Measurements from ENCODE around the gene CCDC142.

CCDC142 gene

GRCh38 chr2:74524955-74525716 is 42.3 kb upstream of the CCDC142 start:
- Histone ChIP-seq H3K4me1 (ENCODE audit: control insufficient read depth, low read depth, low read length) (no peaks in the 10 kb centered on the region), H3K27me3 (ENCODE audit: control insufficient read depth, insufficient read depth, low read length) (peaks cover 35% of the 10 kb centered on the region), H3K36me3 (ENCODE audit: control insufficient read depth, low read depth, low read length) (peaks cover 14% of the 10 kb centered on the region), H3K9ac (ENCODE audit: low read length) (no peak overlapping the region), H3K4me3 (ENCODE audit: low read length) (no peak overlapping the region), H3K27ac (ENCODE audit: low read length) (no peak overlapping the region), H3K9me3 (ENCODE audit: control insufficient read depth, low read depth, low read length) (no peaks in the 10 kb centered on the region)

- H3K4me3 ChIP-seq (ENCODE audit: low read length): no peak overlapping the region
- no peaks in the 10 kb centered on the region for H3K9me3 ChIP-seq (ENCODE audit: control insufficient read depth, low read depth, low read length)
- H3K36me3 ChIP-seq (ENCODE audit: control insufficient read depth, low read depth, low read length): peaks cover 14% of the 10 kb centered on the region
- peaks cover 47% of the 10 kb centered on the region for H3K27me3 ChIP-seq (ENCODE audit: control insufficient read depth, insufficient read depth, low read length)
- no peak overlapping the region for H3K9ac ChIP-seq (ENCODE audit: low read length)
- no peaks in the 10 kb centered on the region for H3K4me1 ChIP-seq (ENCODE audit: control insufficient read depth, low read depth, low read length)
- no peak overlapping the region for H3K27ac ChIP-seq (ENCODE audit: low read length)
Observed at GRCh38 chr2:74524005-74524404, 41.2 kb upstream of the CCDC142 start.

GRCh38 chr2:74522516-74522915 is 39.7 kb upstream of the CCDC142 start:
- Histone ChIP-seq H3K4me1 (ENCODE audit: control insufficient read depth, low read depth, low read length) (no peaks in the 10 kb centered on the region), H3K36me3 (ENCODE audit: control insufficient read depth, low read depth, low read length) (peaks cover 13% of the 10 kb centered on the region), H3K9me3 (ENCODE audit: control insufficient read depth, low read depth, low read length) (no peaks in the 10 kb centered on the region), H3K27me3 (ENCODE audit: control insufficient read depth, insufficient read depth, low read length) (peaks cover 61% of the 10 kb centered on the region), H3K4me3 (ENCODE audit: low read length) (no peak overlapping the region), H3K27ac (ENCODE audit: low read length) (no peak overlapping the region), H3K9ac (ENCODE audit: low read length) (no peak overlapping the region)

GRCh38 chr2:74516650-74517049 is 33.9 kb upstream of the CCDC142 start:
- H3K9ac ChIP-seq (ENCODE audit: low read length): no peak overlapping the region
- no peaks in the 10 kb centered on the region for H3K36me3 ChIP-seq (ENCODE audit: control insufficient read depth, low read depth, low read length)
- no peak overlapping the region for H3K27ac ChIP-seq (ENCODE audit: low read length)
- H3K4me3 ChIP-seq (ENCODE audit: low read length): no peak overlapping the region
- no peaks in the 10 kb centered on the region for H3K9me3 ChIP-seq (ENCODE audit: control insufficient read depth, low read depth, low read length)
- no peaks in the 10 kb centered on the region for H3K4me1 ChIP-seq (ENCODE audit: control insufficient read depth, low read depth, low read length)
- H3K27me3 ChIP-seq (ENCODE audit: control insufficient read depth, insufficient read depth, low read length): peaks cover 100% of the 10 kb centered on the region

- Histone ChIP-seq H3K4me3 (ENCODE audit: low read length) (peak overlapping the region; percentile 32), H3K36me3 (ENCODE audit: control insufficient read depth, low read depth, low read length) (no peaks in the 10 kb centered on the region), H3K27me3 (ENCODE audit: control insufficient read depth, insufficient read depth, low read length) (peaks cover 100% of the 10 kb centered on the region), H3K9me3 (ENCODE audit: control insufficient read depth, low read depth, low read length) (no peaks in the 10 kb centered on the region), H3K4me1 (ENCODE audit: control insufficient read depth, low read depth, low read length) (no peaks in the 10 kb centered on the region), H3K9ac (ENCODE audit: low read length) (no peak overlapping the region), H3K27ac (ENCODE audit: low read length) (no peak overlapping the region)
Observed at GRCh38 chr2:74515981-74516633, 33.3 kb upstream of the CCDC142 start.

- Histone ChIP-seq H3K36me3 (ENCODE audit: control insufficient read depth, low read depth, low read length) (no peaks in the 10 kb centered on the region), H3K9ac (ENCODE audit: low read length) (no peak overlapping the region), H3K4me3 (ENCODE audit: low read length) (peak overlapping the region; percentile 32), H3K27ac (ENCODE audit: low read length) (no peak overlapping the region), H3K9me3 (ENCODE audit: control insufficient read depth, low read depth, low read length) (no peaks in the 10 kb centered on the region), H3K4me1 (ENCODE audit: control insufficient read depth, low read depth, low read length) (no peaks in the 10 kb centered on the region), H3K27me3 (ENCODE audit: control insufficient read depth, insufficient read depth, low read length) (peaks cover 100% of the 10 kb centered on the region)
Observed at GRCh38 chr2:74515271-74515980, 32.6 kb upstream of the CCDC142 start.

GRCh38 chr2:74514368-74515270 is 31.8 kb upstream of the CCDC142 start, which contains the start of gene TLX2:
Gene TLX2 (plus strand): TSS chr2:74514450. CDS start chr2:74514807, 357 bp downstream.
- Histone ChIP-seq H3K4me1 (ENCODE audit: control insufficient read depth, low read depth, low read length) (no peaks in the 10 kb centered on the region), H3K27ac (ENCODE audit: low read length) (no peak within 1 kb of the TSS), H3K36me3 (ENCODE audit: control insufficient read depth, low read depth, low read length) (no peaks in the 10 kb centered on the region), H3K9ac (ENCODE audit: low read length) (no peak within 1 kb of the TSS), H3K27me3 (ENCODE audit: control insufficient read depth, insufficient read depth, low read length) (peaks cover 100% of the 10 kb centered on the region), H3K4me3 (ENCODE audit: low read length) (peak within 1 kb of the TSS; percentile 37), H3K9me3 (ENCODE audit: control insufficient read depth, low read depth, low read length) (no peaks in the 10 kb centered on the region)

- H3K4me1 ChIP-seq (ENCODE audit: control insufficient read depth, low read depth, low read length): peaks cover under 1% of the 10 kb centered on the region
- H3K9ac ChIP-seq (ENCODE audit: low read length): no peak overlapping the region
- no peak overlapping the region for H3K27ac ChIP-seq (ENCODE audit: low read length)
- H3K9me3 ChIP-seq (ENCODE audit: control insufficient read depth, low read depth, low read length): no peaks in the 10 kb centered on the region
- H3K36me3 ChIP-seq (ENCODE audit: control insufficient read depth, low read depth, low read length): no peaks in the 10 kb centered on the region
- H3K4me3 ChIP-seq (ENCODE audit: low read length): peak overlapping the region; percentile 37
- H3K27me3 ChIP-seq (ENCODE audit: control insufficient read depth, insufficient read depth, low read length): peaks cover 100% of the 10 kb centered on the region
Observed at GRCh38 chr2:74513605-74514367, 31.0 kb upstream of the CCDC142 start.

- Histone ChIP-seq H3K27me3 (ENCODE audit: control insufficient read depth, insufficient read depth, low read length) (peaks cover 100% of the 10 kb centered on the region), H3K36me3 (ENCODE audit: control insufficient read depth, low read depth, low read length) (no peaks in the 10 kb centered on the region), H3K9me3 (ENCODE audit: control insufficient read depth, low read depth, low read length) (no peaks in the 10 kb centered on the region), H3K27ac (ENCODE audit: low read length) (no peak overlapping the region), H3K4me1 (ENCODE audit: control insufficient read depth, low read depth, low read length) (peaks cover 7% of the 10 kb centered on the region), H3K4me3 (ENCODE audit: low read length) (peak overlapping the region; percentile 37), H3K9ac (ENCODE audit: low read length) (no peak overlapping the region)
Observed at GRCh38 chr2:74512744-74513604, 30.2 kb upstream of the CCDC142 start.

Data from iPS-18a (cell line).